Fibroblast of lung (primary cell): ENCODE measurements around the gene RAC3. TPM values are rescaled to one million over a fixed set of nuclear protein-coding genes. Genes with fewer than 3 reads are reported as not detected.

Experiments used
- DNase-seq, 2 donors: peaks; one replicate each; pipeline versions ENCODE4 v3.0.0 to v3.0.0-alpha.2; 2010; ENCODE audit warnings: low read depth in 2 of 2
- H2AFZ ChIP-seq: 2 replicates; pipeline ENCODE4 v1.5.1; 2012; ENCODE audit warnings: low read length, control low read depth, inconsistent platforms
- H3K27ac ChIP-seq: 2 replicates; pipeline ENCODE4 v1.5.1; 2011; ENCODE audit warnings: low read length, control low read depth; ENCODE audit not compliant: insufficient read depth
- H3K27me3 ChIP-seq: 2 replicates; pipeline ENCODE4 v1.5.1; 2011; ENCODE audit warnings: mild to moderate bottlenecking, low read length; ENCODE audit not compliant: control insufficient read depth, insufficient read depth
- H3K36me3 ChIP-seq: 2 replicates; pipeline ENCODE4 v1.5.1; 2011; ENCODE audit warnings: low read length; ENCODE audit not compliant: control insufficient read depth, insufficient read depth
- H3K4me1 ChIP-seq: 2 replicates; pipeline ENCODE4 v1.5.1; 2011; ENCODE audit warnings: low read length; ENCODE audit not compliant: control insufficient read depth, insufficient read depth; ENCODE audit errors: extremely low read depth
- H3K4me2 ChIP-seq: 2 replicates; pipeline ENCODE4 v1.5.1; 2011; ENCODE audit warnings: low read length, control low read depth; ENCODE audit not compliant: insufficient read depth; ENCODE audit errors: extremely low read depth
- H3K4me3 ChIP-seq, 4 experiments: fragments of 200-600 bp in 1 of 4; sonication (generic) in 1 of 4; replicated peaks in 1 of 4; 2 replicates each; pipeline ENCODE4 v1.5.1; 2011 to 2016; ENCODE audit warnings: low read length in 4 of 4, low read depth in 3 of 4, mild to moderate bottlenecking in 3 of 4, control low read depth in 2 of 4, inconsistent platforms in 1 of 4, mixed read lengths in 1 of 4; ENCODE audit not compliant: insufficient read depth in 1 of 4; ENCODE audit errors: control extremely low read depth in 1 of 4
- H3K79me2 ChIP-seq: 2 replicates; pipeline ENCODE4 v1.5.1; 2012; ENCODE audit warnings: mild to moderate bottlenecking, low read length, inconsistent platforms; ENCODE audit not compliant: control insufficient read depth, insufficient read depth
- H3K9ac ChIP-seq: 2 replicates; pipeline ENCODE4 v1.5.1; 2011; ENCODE audit warnings: mild to moderate bottlenecking, low read length, control low read depth; ENCODE audit not compliant: insufficient read depth
- H3K9me3 ChIP-seq: 2 replicates; pipeline ENCODE4 v1.5.1; 2012; ENCODE audit warnings: low read depth, low read length; ENCODE audit not compliant: control insufficient read depth, insufficient read depth
- H4K20me1 ChIP-seq: 2 replicates; pipeline ENCODE4 v1.5.1; 2011; ENCODE audit warnings: low read length; ENCODE audit not compliant: control insufficient read depth, insufficient read depth; ENCODE audit errors: extremely low read depth
- EZH2 ChIP-seq: IDR thresholded peaks from 2 replicates; pipeline ENCODE4 v1.5.1; 2012; ENCODE audit warnings: low read length, control low read depth, mild to moderate bottlenecking; ENCODE audit errors: missing control alignments
- polyA plus RNA-seq, 2 donors: library from polyadenylated mRNA; depleted of rRNA in 1 of 2; stranded (reverse) in 1 of 2; unstranded in 1 of 2; fragments of >200 nt; gene quantifications; 2 replicates each; pipeline ENCODE4 v1.2.1, GENCODE V29; 2011 to 2012; ENCODE audit warnings: missing spikeins in 1 of 2
- total RNA-seq: library from RNA; depleted of rRNA; stranded (reverse); fragments of >200 nt; gene quantifications from 2 replicates; pipeline ENCODE4 v1.2.1, GENCODE V29; 2014
- TF ChIP-seq, protein P1 (sequence below), 2 donors: IDR thresholded peaks in 1 of 2; conservative IDR thresholded peaks in 1 of 2; 1 replicate in 1 of 2; 2 replicates in 1 of 2; pipeline ENCODE4 v1.5.1; 2011 to 2012; ENCODE audit warnings: low read length in 2 of 2, control low read depth in 1 of 2, inconsistent platforms in 1 of 2, low read depth in 1 of 2, mild to moderate bottlenecking in 1 of 2

RAC3 gene
- total and polyA plus RNA-seq, 2 donors (not counting 1 experiment from before 2014, with no cell fraction given), result 4.3 to 6.6 TPM

DNA sequence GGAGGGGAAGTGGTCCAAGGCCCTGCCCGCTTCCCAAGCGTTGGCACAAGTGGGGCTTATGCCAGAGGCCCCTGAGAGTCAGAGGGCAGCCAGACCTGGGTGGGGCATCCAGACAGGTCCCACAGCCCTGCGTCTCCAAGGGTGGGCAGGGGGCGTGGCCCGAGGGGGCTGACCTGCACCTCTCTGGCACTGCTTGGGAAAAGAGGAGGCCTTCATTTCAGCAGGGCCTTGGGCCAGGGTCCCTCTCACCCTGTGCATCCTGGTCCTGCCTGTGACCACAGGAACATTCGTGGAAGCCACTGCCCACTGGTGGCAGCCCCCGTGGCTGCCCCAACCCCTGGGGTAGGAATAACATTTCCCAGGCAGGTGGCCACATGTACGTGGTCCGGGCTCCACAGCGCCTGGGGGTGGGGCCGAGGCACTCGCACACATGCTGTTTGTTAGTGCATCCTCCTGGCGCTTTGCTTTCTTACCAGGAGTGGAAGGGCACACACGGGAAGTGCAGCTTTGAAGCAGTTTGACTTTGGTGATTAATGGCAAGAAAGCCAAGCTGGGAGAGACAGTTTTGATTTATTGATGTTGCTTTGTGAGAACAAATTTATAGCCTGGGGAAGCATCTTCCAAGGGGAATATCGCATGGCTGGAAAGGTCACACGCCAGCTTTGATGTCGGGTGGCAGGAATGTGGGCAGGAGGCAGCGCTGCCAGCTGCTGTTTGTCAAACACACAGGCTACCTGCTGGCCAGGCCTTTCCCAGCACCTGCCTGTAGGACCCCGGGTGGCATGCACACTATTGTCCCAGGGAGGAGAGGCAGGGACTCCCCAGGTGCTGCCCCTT, 13.1 kb upstream of the RAC3 start:
- no peak overlapping the region for H3K27ac ChIP-seq
- peaks cover 7% of the 10 kb centered on the region for H3K4me1 ChIP-seq
- TF ChIP-seq, protein P1, sequence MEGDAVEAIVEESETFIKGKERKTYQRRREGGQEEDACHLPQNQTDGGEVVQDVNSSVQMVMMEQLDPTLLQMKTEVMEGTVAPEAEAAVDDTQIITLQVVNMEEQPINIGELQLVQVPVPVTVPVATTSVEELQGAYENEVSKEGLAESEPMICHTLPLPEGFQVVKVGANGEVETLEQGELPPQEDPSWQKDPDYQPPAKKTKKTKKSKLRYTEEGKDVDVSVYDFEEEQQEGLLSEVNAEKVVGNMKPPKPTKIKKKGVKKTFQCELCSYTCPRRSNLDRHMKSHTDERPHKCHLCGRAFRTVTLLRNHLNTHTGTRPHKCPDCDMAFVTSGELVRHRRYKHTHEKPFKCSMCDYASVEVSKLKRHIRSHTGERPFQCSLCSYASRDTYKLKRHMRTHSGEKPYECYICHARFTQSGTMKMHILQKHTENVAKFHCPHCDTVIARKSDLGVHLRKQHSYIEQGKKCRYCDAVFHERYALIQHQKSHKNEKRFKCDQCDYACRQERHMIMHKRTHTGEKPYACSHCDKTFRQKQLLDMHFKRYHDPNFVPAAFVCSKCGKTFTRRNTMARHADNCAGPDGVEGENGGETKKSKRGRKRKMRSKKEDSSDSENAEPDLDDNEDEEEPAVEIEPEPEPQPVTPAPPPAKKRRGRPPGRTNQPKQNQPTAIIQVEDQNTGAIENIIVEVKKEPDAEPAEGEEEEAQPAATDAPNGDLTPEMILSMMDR (conservative IDR thresholded peaks at IDR 0.05 in 1 of 2, IDR thresholded peaks at IDR 0.05 in 1 of 2; ENCODE audit: low read depth in 1 of 2, low read length in 2 of 2), result no peak
- no peak for TF ChIP-seq EZH2
- no peak overlapping the region for H3K4me3 ChIP-seq
- H3K4me2 ChIP-seq, result no peak overlapping the region
- H2AFZ ChIP-seq, result no peak overlapping the region
- no peaks in the 10 kb centered on the region for H3K27me3 ChIP-seq
- H3K36me3 ChIP-seq, result peaks cover 4% of the 10 kb centered on the region
- no peak for DNase-seq
- H3K9ac ChIP-seq, result no peak overlapping the region
- H4K20me1 ChIP-seq, result no peaks in the 10 kb centered on the region
- peaks cover 7% of the 10 kb centered on the region for H3K79me2 ChIP-seq
- no peaks in the 10 kb centered on the region for H3K9me3 ChIP-seq

- Histone ChIP-seq H3K27ac (no peak overlapping the region), H3K4me3 (no peak overlapping the region), H4K20me1 (no peaks in the 10 kb centered on the region), H3K79me2 (peaks cover 7% of the 10 kb centered on the region), H3K36me3 (peaks cover 4% of the 10 kb centered on the region), H3K9me3 (no peaks in the 10 kb centered on the region), H3K27me3 (no peaks in the 10 kb centered on the region), H3K4me2 (no peak overlapping the region), H3K4me1 (peaks cover 11% of the 10 kb centered on the region), H2AFZ (no peak overlapping the region), H3K9ac (no peak overlapping the region)
- TF ChIP-seq, protein P1 (conservative IDR thresholded peaks at IDR 0.05 in 1 of 2, IDR thresholded peaks at IDR 0.05 in 1 of 2; ENCODE audit: low read depth in 1 of 2, low read length in 2 of 2), result no peak
- no peak for TF ChIP-seq EZH2
- no peak for DNase-seq
Observed at GRCh38 chr17:82018989-82019689, 12.3 kb upstream of the RAC3 start.
